A172 (cell line): Measurements from ENCODE around the gene ZYG11B. TPM values are rescaled to one million over a fixed set of nuclear protein-coding genes. Genes with fewer than 3 reads are reported as not detected.
"Not testable (repeated sequence)": the region's sequence is repeated elsewhere in the genome, so short reads cannot be mapped to it uniquely, and the experiment has no call there.

Experiments used
- DNase-seq: peaks from one replicate; pipeline ENCODE4 v3.0.0-alpha.2; 2015; ENCODE audit warnings: low spot score
- total RNA-seq: library from RNA; depleted of rRNA; stranded (reverse); fragments of >200 nt; shearing (Covaris generic); gene quantifications from 2 replicates; pipeline ENCODE4 v1.2.3, GENCODE V29; 2014; rRNA removed

ZYG11B gene
- total RNA-seq, 1 experiment from 2014 or later, result 24.3 TPM

- no peak for DNase-seq
These were observed 126.6 kb downstream of the ZYG11B start for GRCh38 chr1:52852854-52853253.

- DNase-seq, result no peak
These were observed 129.3 kb downstream of the ZYG11B start for GRCh38 chr1:52855584-52855983.

GRCh38 chr1:52856026-52856425 lies 129.8 kb downstream of the ZYG11B start:
- no peak for DNase-seq

GRCh38 chr1:52857443-52857842 lies 131.2 kb downstream of the ZYG11B start:
- no peak for DNase-seq

- no peak for DNase-seq
These were observed 136.6 kb downstream of the ZYG11B start for GRCh38 chr1:52862666-52863458.

- DNase-seq, result no peak
These were observed 141.0 kb downstream of the ZYG11B start for GRCh38 chr1:52867087-52867863.

GRCh38 chr1:52869727-52870126 lies 143.5 kb downstream of the ZYG11B start:
- not testable (repeated sequence) for DNase-seq

GRCh38 chr1:52876843-52877242 lies 150.6 kb downstream of the ZYG11B start:
- no peak for DNase-seq

Other genes starting within 250 kb of the ZYG11B start
- gene TUT4, start 173.4 kb upstream of the ZYG11B start, total RNA-seq, result 24.6 and 36.6 TPM in 2 replicates
- gene GPX7, start 124.1 kb upstream of the ZYG11B start, total RNA-seq, result not detected in 2 replicates
- gene SHISAL2A, start 93.3 kb upstream of the ZYG11B start, total RNA-seq, result not detected in 2 replicates
- gene COA7, start 28.1 kb upstream of the ZYG11B start, total RNA-seq, result 4.1 and 5.3 TPM in 2 replicates
- 6.8 and 7.7 TPM in 2 replicates for gene ZYG11A, start 116.3 kb downstream of the ZYG11B start, total RNA-seq
- not detected in 2 replicates for gene ECHDC2, start 195.3 kb downstream of the ZYG11B start, total RNA-seq
- gene SCP2, start 200.8 kb downstream of the ZYG11B start, total RNA-seq, result 180 and 182 TPM in 2 replicates